Measurements from ENCODE around the gene SLC66A3.

Gene SLC66A3

DNA sequence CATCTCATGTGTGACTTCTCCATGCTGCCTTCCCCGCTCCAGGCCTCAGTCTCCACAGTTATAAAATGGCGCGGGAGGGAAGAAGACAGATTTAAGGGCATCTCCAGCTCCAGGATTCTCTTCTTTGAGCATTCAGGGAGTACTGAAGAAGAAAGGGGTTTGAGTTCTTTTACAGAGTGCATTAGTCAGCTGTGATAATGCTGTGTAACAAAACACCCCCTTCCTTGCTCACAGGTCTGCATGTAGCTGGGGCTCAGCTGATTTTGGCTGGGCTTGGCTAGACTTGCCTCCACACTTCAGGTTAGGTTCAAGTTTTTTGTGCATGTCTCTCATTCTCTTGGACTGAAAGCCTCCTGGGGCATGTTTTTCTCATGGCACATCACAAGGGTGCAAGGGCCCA lies 8.0 kb upstream of the SLC66A3 start:
- POLR2A ChIA-PET: no interaction called here
- CTCF ChIA-PET: no interaction called here
- no peaks in the 10 kb centered on the region for H3K9me3 ChIP-seq (ENCODE audit: control insufficient read depth, insufficient read depth, low read depth, low read length)
- no peaks in the 10 kb centered on the region for H3K4me1 ChIP-seq (ENCODE audit: control insufficient read depth, insufficient read depth, low read length)
- no peak overlapping the region for H3K4me3 ChIP-seq (ENCODE audit: low read depth, low read length)
- H3K36me3 ChIP-seq (ENCODE audit: control insufficient read depth in 2 of 2, insufficient read depth in 1 of 2, low read length in 2 of 2): no peaks in the 10 kb centered on the region
- TF ChIP-seq RBAK (tag by site-specific recombination; IDR thresholded peaks at IDR 0.05) (0 out of 2 replicates have a peak, but pooled peaks have one; percentile 51), ZBTB10 (tag by site-specific recombination; IDR thresholded peaks at IDR 0.05) (no peak)
- H3K27ac ChIP-seq (ENCODE audit: extremely low read depth, low read depth, low read length): no peak overlapping the region

DNA sequence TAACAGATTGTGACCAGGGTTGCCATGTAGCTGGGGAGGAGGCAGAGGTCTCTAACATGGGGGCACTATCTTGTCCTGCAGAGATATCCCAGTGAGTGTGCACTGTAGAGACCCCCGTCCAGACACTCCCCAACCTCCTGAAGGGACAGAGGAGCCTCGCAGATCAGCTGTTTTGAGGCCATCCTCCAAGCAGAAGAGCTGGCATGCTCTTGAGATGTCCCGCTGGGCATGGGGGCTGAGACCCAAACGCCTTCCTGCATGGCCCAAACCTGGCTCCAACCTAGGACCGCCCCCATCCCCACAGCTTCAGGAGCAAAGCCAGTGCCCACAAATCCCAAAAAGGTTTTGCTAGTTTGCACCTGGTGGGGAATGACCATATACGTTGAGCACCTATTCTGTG lies 2.7 kb upstream of the SLC66A3 start:
- Histone ChIP-seq H3K27ac (ENCODE audit: extremely low read depth, low read depth, low read length) (no peak overlapping the region), H3K36me3 (ENCODE audit: control insufficient read depth in 2 of 2, insufficient read depth in 1 of 2, low read length in 2 of 2) (no peaks in the 10 kb centered on the region), H3K4me3 (ENCODE audit: low read depth, low read length) (no peak overlapping the region), H3K4me1 (ENCODE audit: control insufficient read depth, insufficient read depth, low read length) (no peaks in the 10 kb centered on the region), H3K9me3 (ENCODE audit: control insufficient read depth, insufficient read depth, low read depth, low read length) (no peaks in the 10 kb centered on the region)
- TF ChIP-seq, protein P1, sequence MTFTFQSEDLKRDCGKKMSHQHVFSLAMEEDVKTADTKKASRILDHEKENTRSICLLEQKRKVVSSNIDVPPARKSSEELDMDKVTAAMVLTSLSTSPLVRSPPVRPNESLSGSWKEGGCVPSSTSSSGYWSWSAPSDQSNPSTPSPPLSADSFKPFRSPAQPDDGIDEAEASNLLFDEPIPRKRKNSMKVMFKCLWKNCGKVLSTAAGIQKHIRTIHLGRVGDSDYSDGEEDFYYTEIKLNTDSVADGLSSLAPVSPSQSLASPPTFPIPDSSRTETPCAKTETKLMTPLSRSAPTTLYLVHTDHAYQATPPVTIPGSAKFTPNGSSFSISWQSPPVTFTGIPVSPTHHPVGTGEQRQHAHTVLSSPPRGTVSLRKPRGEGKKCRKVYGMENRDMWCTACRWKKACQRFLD (tag by site-specific recombination; IDR thresholded peaks at IDR 0.05): no peak
- TF ChIP-seq ZBTB8A (tag by site-specific recombination; IDR thresholded peaks at IDR 0.05) (no peak), KLF9 (tag by site-specific recombination; IDR thresholded peaks at IDR 0.05; ENCODE audit: low read depth) (no peak), ZNF394 (tag by site-specific recombination; IDR thresholded peaks at IDR 0.05; ENCODE audit: borderline replicate concordance) (no peak), KLF7 (tag by site-specific recombination; IDR thresholded peaks at IDR 0.05; ENCODE audit: borderline replicate concordance) (no peak), ZNF544 (tag by site-specific recombination; IDR thresholded peaks at IDR 0.05) (no peak), ZNF843 (tag by site-specific recombination; IDR thresholded peaks at IDR 0.05) (no peak), ZNF426 (tag by site-specific recombination; IDR thresholded peaks at IDR 0.05) (no peak)
- ChIA-PET POLR2A (interaction anchor here (0.6 kb wide), 1 partner anchor 9 kb away, joined by 4 read pairs; no protein-coding TSS in a partner anchor), CTCF (interaction anchor here (0.8 to 2.8 kb wide), 3 partner anchors 21 to 431 kb away, joined by 3 to 15 read pairs (median 7); a partner anchor contains a TSS)

DNA sequence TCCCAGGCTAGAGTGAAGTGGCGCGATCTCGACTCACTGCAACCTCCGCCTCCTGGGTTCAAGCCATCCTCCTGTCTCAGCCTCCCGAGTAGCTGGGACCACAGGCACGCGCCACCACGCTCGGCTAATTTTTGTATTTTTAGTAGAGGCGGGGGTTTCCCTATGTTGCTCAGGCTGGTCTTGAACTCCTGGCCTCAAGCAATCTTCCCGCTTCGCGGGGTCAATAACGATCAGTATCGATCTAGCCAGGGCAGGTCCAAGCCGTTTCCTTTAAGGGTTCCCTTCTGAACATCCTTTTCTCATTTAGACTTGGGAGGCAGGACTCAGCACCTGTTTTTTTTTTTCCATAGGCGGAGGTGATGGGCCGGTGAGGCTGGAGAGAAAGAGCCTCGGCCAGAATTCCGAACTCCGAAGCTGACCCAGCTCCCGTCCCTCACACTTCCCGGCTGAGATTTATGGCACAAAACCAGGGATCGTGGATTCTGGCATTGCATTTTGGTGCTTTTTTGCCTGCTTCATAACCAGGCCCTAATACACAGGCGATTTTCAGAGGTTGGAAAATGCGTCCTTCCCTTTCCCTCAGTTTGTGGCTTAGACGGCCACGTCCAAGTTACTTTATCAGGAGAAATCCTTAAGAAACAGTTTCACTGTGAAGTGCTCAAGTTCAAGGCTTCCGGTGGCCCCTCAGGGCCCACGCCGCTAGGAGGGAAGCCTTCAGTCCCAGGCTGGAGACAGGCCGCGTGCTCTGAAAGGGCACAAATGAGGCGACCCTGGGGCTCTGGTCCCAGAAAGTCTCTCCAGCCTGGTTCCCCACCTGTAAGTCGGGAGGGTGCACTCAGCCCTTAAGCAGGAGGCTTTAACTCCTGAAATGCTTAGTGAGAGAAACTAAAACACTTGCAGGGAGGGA lies 998 bp upstream of the SLC66A3 start:
- ChIA-PET POLR2A (interaction anchor here (0.6 to 1.1 kb wide), 6 partner anchors 21 to 430 kb away, joined by 3 to 6 read pairs (median 4); a partner anchor contains a TSS), CTCF (interaction anchor here (2.8 kb wide), 1 partner anchor 22 kb away, joined by 15 read pairs; a partner anchor contains a TSS)
- no peaks in the 10 kb centered on the region for H3K36me3 ChIP-seq (ENCODE audit: control insufficient read depth in 2 of 2, insufficient read depth in 1 of 2, low read length in 2 of 2)
- peak overlapping the region; percentile 35 for H3K4me3 ChIP-seq (ENCODE audit: low read depth, low read length)
- H3K9me3 ChIP-seq (ENCODE audit: control insufficient read depth, insufficient read depth, low read depth, low read length): no peaks in the 10 kb centered on the region
- peak overlapping the region; percentile 49; the same call in 1 of the 2 replicates for H3K27ac ChIP-seq (ENCODE audit: extremely low read depth, low read depth, low read length)
- H3K4me1 ChIP-seq (ENCODE audit: control insufficient read depth, insufficient read depth, low read length): no peaks in the 10 kb centered on the region
- no peak for TF ChIP-seq ZNF18 (tag by site-specific recombination; IDR thresholded peaks at IDR 0.05)
- TF ChIP-seq, protein P2, sequence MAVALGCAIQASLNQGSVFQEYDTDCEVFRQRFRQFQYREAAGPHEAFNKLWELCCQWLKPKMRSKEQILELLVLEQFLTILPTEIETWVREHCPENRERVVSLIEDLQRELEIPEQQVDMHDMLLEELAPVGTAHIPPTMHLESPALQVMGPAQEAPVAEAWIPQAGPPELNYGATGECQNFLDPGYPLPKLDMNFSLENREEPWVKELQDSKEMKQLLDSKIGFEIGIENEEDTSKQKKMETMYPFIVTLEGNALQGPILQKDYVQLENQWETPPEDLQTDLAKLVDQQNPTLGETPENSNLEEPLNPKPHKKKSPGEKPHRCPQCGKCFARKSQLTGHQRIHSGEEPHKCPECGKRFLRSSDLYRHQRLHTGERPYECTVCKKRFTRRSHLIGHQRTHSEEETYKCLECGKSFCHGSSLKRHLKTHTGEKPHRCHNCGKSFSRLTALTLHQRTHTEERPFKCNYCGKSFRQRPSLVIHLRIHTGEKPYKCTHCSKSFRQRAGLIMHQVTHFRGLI (tag by site-specific recombination; IDR thresholded peaks at IDR 0.05): no peak
- TF ChIP-seq, protein P3, sequence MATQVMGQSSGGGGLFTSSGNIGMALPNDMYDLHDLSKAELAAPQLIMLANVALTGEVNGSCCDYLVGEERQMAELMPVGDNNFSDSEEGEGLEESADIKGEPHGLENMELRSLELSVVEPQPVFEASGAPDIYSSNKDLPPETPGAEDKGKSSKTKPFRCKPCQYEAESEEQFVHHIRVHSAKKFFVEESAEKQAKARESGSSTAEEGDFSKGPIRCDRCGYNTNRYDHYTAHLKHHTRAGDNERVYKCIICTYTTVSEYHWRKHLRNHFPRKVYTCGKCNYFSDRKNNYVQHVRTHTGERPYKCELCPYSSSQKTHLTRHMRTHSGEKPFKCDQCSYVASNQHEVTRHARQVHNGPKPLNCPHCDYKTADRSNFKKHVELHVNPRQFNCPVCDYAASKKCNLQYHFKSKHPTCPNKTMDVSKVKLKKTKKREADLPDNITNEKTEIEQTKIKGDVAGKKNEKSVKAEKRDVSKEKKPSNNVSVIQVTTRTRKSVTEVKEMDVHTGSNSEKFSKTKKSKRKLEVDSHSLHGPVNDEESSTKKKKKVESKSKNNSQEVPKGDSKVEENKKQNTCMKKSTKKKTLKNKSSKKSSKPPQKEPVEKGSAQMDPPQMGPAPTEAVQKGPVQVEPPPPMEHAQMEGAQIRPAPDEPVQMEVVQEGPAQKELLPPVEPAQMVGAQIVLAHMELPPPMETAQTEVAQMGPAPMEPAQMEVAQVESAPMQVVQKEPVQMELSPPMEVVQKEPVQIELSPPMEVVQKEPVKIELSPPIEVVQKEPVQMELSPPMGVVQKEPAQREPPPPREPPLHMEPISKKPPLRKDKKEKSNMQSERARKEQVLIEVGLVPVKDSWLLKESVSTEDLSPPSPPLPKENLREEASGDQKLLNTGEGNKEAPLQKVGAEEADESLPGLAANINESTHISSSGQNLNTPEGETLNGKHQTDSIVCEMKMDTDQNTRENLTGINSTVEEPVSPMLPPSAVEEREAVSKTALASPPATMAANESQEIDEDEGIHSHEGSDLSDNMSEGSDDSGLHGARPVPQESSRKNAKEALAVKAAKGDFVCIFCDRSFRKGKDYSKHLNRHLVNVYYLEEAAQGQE (tag by site-specific recombination; IDR thresholded peaks at IDR 0.05): no peak
- no peak for TF ChIP-seq ZNF146 (tag by site-specific recombination; IDR thresholded peaks at IDR 0.05)
- TF ChIP-seq ZNF843 (tag by site-specific recombination; IDR thresholded peaks at IDR 0.05): no peak
- no peak for TF ChIP-seq ZNF776 (tag by site-specific recombination; IDR thresholded peaks at IDR 0.05; ENCODE audit: borderline replicate concordance)
- no peak for TF ChIP-seq OSR2 (tag by site-specific recombination; IDR thresholded peaks at IDR 0.05)
- no peak for TF ChIP-seq ZNF768 (tag by site-specific recombination; IDR thresholded peaks at IDR 0.05)
- TF ChIP-seq ZNF416 (tag by site-specific recombination; IDR thresholded peaks at IDR 0.05): no peak
- no peak; the same call in 1 of the 2 replicates for TF ChIP-seq ZNF341 (tag by site-specific recombination; IDR thresholded peaks at IDR 0.05; ENCODE audit: low read depth)
